Stimulated activated naive CD8-positive, alpha-beta T cell treated with anti-CD3 and anti-CD28 coated beads, Interleukin-15, amount 100 ng/mL, for 72 hours (primary cell): ENCODE measurements around the gene ERG28.

ENCODE experiments used
- ATAC-seq: fragments of 150-1000 bp; cut with Tn5 transposase; 2 replicates; pipeline ENCODE4 v1.10.0; 2021; ENCODE audit warnings: mild to moderate bottlenecking, moderate library complexity
- DNase-seq, 2 donors: peaks; one replicate each; pipeline ENCODE4 v3.0.0; 2021 to 2022
- H3K27ac Mint-ChIP-seq, 2 donors: one replicate each; pipeline ENCODE4 v1.8.0; 2022; ENCODE audit warnings: mild to moderate bottlenecking in 2 of 2, mixed read lengths in 2 of 2, moderate library complexity in 2 of 2
- H3K27me3 Mint-ChIP-seq: one replicate; pipeline ENCODE4 v1.8.0; 2022; ENCODE audit warnings: mixed read lengths
- H3K4me1 Mint-ChIP-seq: one replicate; pipeline ENCODE4 v1.8.0; 2022; ENCODE audit warnings: mild to moderate bottlenecking, mixed read lengths
- H3K4me3 Mint-ChIP-seq, 2 donors: one replicate each; pipeline ENCODE4 v1.8.0; 2022; ENCODE audit warnings: mild to moderate bottlenecking in 2 of 2, mixed read lengths in 2 of 2, moderate library complexity in 1 of 2
- H3K9me3 Mint-ChIP-seq, 2 donors: one replicate each; pipeline ENCODE4 v1.8.0; 2022; ENCODE audit warnings: mixed read lengths in 2 of 2

ERG28 gene

GRCh38 chr14:75647640-75648039, 13.0 kb downstream of the ERG28 start:
- H3K9me3 Mint-ChIP-seq, result no peaks in the 10 kb centered on the region
- H3K4me1 Mint-ChIP-seq, result no peaks in the 10 kb centered on the region
- H3K27ac Mint-ChIP-seq, result no peak overlapping the region
- H3K4me3 Mint-ChIP-seq, result no peak overlapping the region
- ATAC-seq (no peak), DNase-seq (no peak)
- no peaks in the 10 kb centered on the region for H3K27me3 Mint-ChIP-seq

GRCh38 chr14:75646762-75647161, 13.9 kb downstream of the ERG28 start:
- Mint-ChIP-seq H3K4me1 (no peaks in the 10 kb centered on the region), H3K27ac (no peak overlapping the region), H3K9me3 (no peaks in the 10 kb centered on the region), H3K27me3 (no peaks in the 10 kb centered on the region), H3K4me3 (no peak overlapping the region)
- DNase-seq (no peak), ATAC-seq (no peak)

- Mint-ChIP-seq H3K27ac (no peak overlapping the region), H3K4me1 (no peaks in the 10 kb centered on the region), H3K4me3 (no peak overlapping the region), H3K9me3 (no peaks in the 10 kb centered on the region), H3K27me3 (no peaks in the 10 kb centered on the region)
- DNase-seq, result no peak
- no peak for ATAC-seq
These were observed 15.6 kb downstream of the ERG28 start for GRCh38 chr14:75645056-75645455.

- Mint-ChIP-seq H3K27ac (no peak overlapping the region), H3K27me3 (no peaks in the 10 kb centered on the region), H3K9me3 (no peaks in the 10 kb centered on the region), H3K4me3 (no peak overlapping the region), H3K4me1 (no peaks in the 10 kb centered on the region)
- DNase-seq (no peak), ATAC-seq (no peak)
These were observed 16.7 kb downstream of the ERG28 start for GRCh38 chr14:75643985-75644384.

GRCh38 chr14:75640876-75641275, 19.8 kb downstream of the ERG28 start:
- DNase-seq, result no peak
- no peak for ATAC-seq
- Mint-ChIP-seq H3K4me1 (no peaks in the 10 kb centered on the region), H3K27ac (no peak overlapping the region), H3K27me3 (no peaks in the 10 kb centered on the region), H3K4me3 (no peak overlapping the region), H3K9me3 (no peaks in the 10 kb centered on the region)

- Mint-ChIP-seq H3K4me3 (no peak overlapping the region), H3K4me1 (no peaks in the 10 kb centered on the region), H3K27me3 (no peaks in the 10 kb centered on the region), H3K27ac (no peak overlapping the region), H3K9me3 (no peaks in the 10 kb centered on the region)
- no peak for DNase-seq
- ATAC-seq, result no peak
These were observed 24.5 kb downstream of the ERG28 start for GRCh38 chr14:75636100-75636692.

- H3K4me1 Mint-ChIP-seq, result no peaks in the 10 kb centered on the region
- no peak overlapping the region for H3K4me3 Mint-ChIP-seq
- ATAC-seq (no peak), DNase-seq (no peak)
- H3K9me3 Mint-ChIP-seq, result no peaks in the 10 kb centered on the region
- no peaks in the 10 kb centered on the region for H3K27me3 Mint-ChIP-seq
- no peak overlapping the region for H3K27ac Mint-ChIP-seq
These were observed 25.8 kb downstream of the ERG28 start for GRCh38 chr14:75634848-75635247.

- Mint-ChIP-seq H3K27me3 (no peaks in the 10 kb centered on the region), H3K27ac (no peak overlapping the region), H3K9me3 (no peaks in the 10 kb centered on the region), H3K4me1 (no peaks in the 10 kb centered on the region), H3K4me3 (no peak overlapping the region)
- ATAC-seq (no peak), DNase-seq (no peak)
These were observed 29.2 kb downstream of the ERG28 start for GRCh38 chr14:75631453-75631831.

GRCh38 chr14:75630695-75631452, 29.8 kb downstream of the ERG28 start:
- DNase-seq, result no peak
- no peak for ATAC-seq
- Mint-ChIP-seq H3K27ac (no peak overlapping the region), H3K4me3 (no peak overlapping the region), H3K9me3 (no peaks in the 10 kb centered on the region), H3K4me1 (no peaks in the 10 kb centered on the region), H3K27me3 (no peaks in the 10 kb centered on the region)

- no peaks in the 10 kb centered on the region for H3K9me3 Mint-ChIP-seq
- H3K27me3 Mint-ChIP-seq, result no peaks in the 10 kb centered on the region
- H3K27ac Mint-ChIP-seq, result no peak overlapping the region
- no peak for DNase-seq
- ATAC-seq, result no peak
- no peak overlapping the region for H3K4me3 Mint-ChIP-seq
- H3K4me1 Mint-ChIP-seq, result no peaks in the 10 kb centered on the region
These were observed 31.9 kb downstream of the ERG28 start for GRCh38 chr14:75628816-75629215.

GRCh38 chr14:75627406-75627805, 33.3 kb downstream of the ERG28 start:
- ATAC-seq, result no peak
- Mint-ChIP-seq H3K4me1 (no peaks in the 10 kb centered on the region), H3K4me3 (no peak overlapping the region), H3K27me3 (no peaks in the 10 kb centered on the region), H3K27ac (no peak overlapping the region), H3K9me3 (no peaks in the 10 kb centered on the region)
- DNase-seq, result no peak

GRCh38 chr14:75626863-75627262, 33.8 kb downstream of the ERG28 start:
- Mint-ChIP-seq H3K4me1 (no peaks in the 10 kb centered on the region), H3K9me3 (no peaks in the 10 kb centered on the region), H3K27me3 (no peaks in the 10 kb centered on the region), H3K4me3 (no peak overlapping the region), H3K27ac (no peak overlapping the region)
- DNase-seq (no peak), ATAC-seq (no peak)

GRCh38 chr14:75626396-75626795, 34.3 kb downstream of the ERG28 start:
- Mint-ChIP-seq H3K4me3 (no peak overlapping the region), H3K9me3 (no peaks in the 10 kb centered on the region), H3K4me1 (no peaks in the 10 kb centered on the region), H3K27ac (no peak overlapping the region), H3K27me3 (no peaks in the 10 kb centered on the region)
- no peak for ATAC-seq
- no peak for DNase-seq

GRCh38 chr14:75625034-75625433, 35.6 kb downstream of the ERG28 start:
- Mint-ChIP-seq H3K9me3 (no peaks in the 10 kb centered on the region), H3K27me3 (no peaks in the 10 kb centered on the region), H3K4me1 (no peaks in the 10 kb centered on the region), H3K4me3 (no peak overlapping the region), H3K27ac (no peak overlapping the region)
- DNase-seq (no peak), ATAC-seq (no peak)

- H3K27ac Mint-ChIP-seq, result no peak overlapping the region
- H3K9me3 Mint-ChIP-seq, result peaks cover 0 to 1% of the 10 kb centered on the region in 2 donors
- no peaks in the 10 kb centered on the region for H3K27me3 Mint-ChIP-seq
- DNase-seq (no peak), ATAC-seq (no peak)
- no peaks in the 10 kb centered on the region for H3K4me1 Mint-ChIP-seq
- H3K4me3 Mint-ChIP-seq, result no peak overlapping the region
These were observed 41.1 kb downstream of the ERG28 start for GRCh38 chr14:75619548-75619947.

- no peak for ATAC-seq
- Mint-ChIP-seq H3K4me3 (no peak overlapping the region), H3K27ac (no peak overlapping the region)
These were observed 45.5 kb downstream of the ERG28 start for GRCh38 chr14:75615200-75615599.

GRCh38 chr14:75614179-75614578, 46.5 kb downstream of the ERG28 start:
- H3K27ac Mint-ChIP-seq, result no peak overlapping the region
- no peak for DNase-seq
- H3K9me3 Mint-ChIP-seq, result peaks cover 0 to 16% of the 10 kb centered on the region in 2 donors
- no peak for ATAC-seq
- no peaks in the 10 kb centered on the region for H3K27me3 Mint-ChIP-seq
- no peaks in the 10 kb centered on the region for H3K4me1 Mint-ChIP-seq
- H3K4me3 Mint-ChIP-seq, result no peak overlapping the region

More at GRCh38 chr14:75615200-75615599, 45.5 kb downstream of the ERG28 start:
- Mint-ChIP-seq H3K27me3 (no peaks in the 10 kb centered on the region), H3K4me1 (no peaks in the 10 kb centered on the region), H3K9me3 (peaks cover 0 to 16% of the 10 kb centered on the region in 2 donors)
- no peak for DNase-seq
